ENCODE results near the gene CARS2.

DNA sequence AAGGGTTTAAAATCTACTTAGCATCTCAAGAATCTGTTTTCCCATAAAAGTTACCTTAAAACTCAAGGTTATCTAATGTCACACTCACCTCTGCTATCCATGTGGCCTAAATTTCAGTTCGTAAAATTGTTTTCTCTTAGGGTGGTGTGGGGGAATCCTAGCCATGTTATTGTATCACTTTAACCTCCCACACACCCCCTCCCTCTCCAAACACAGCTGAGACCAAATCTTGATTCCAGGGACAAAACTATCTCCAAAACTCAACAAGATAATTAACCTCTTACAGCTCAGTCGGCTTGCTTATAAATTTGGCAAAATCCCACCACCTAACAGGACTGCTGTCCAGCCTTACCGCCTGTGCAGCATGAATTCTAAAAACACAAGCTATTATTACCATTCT lies 3.8 kb downstream of the CARS2 start:
- TF ChIP-seq, protein P1, sequence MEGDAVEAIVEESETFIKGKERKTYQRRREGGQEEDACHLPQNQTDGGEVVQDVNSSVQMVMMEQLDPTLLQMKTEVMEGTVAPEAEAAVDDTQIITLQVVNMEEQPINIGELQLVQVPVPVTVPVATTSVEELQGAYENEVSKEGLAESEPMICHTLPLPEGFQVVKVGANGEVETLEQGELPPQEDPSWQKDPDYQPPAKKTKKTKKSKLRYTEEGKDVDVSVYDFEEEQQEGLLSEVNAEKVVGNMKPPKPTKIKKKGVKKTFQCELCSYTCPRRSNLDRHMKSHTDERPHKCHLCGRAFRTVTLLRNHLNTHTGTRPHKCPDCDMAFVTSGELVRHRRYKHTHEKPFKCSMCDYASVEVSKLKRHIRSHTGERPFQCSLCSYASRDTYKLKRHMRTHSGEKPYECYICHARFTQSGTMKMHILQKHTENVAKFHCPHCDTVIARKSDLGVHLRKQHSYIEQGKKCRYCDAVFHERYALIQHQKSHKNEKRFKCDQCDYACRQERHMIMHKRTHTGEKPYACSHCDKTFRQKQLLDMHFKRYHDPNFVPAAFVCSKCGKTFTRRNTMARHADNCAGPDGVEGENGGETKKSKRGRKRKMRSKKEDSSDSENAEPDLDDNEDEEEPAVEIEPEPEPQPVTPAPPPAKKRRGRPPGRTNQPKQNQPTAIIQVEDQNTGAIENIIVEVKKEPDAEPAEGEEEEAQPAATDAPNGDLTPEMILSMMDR (IDR thresholded peaks at IDR 0.05), result no peak
- TF ChIP-seq POLR2AphosphoS5 (IDR thresholded peaks at IDR 0.05; ENCODE audit: low read depth, low read length) (no peak), SIN3A (IDR thresholded peaks at IDR 0.05; ENCODE audit: borderline replicate concordance, insufficient read depth, low read depth, low read length) (no peak), TCF7L2 (IDR thresholded peaks at IDR 0.05; ENCODE audit: low read depth, low read length) (no peak)
- TF ChIP-seq, protein P2, sequence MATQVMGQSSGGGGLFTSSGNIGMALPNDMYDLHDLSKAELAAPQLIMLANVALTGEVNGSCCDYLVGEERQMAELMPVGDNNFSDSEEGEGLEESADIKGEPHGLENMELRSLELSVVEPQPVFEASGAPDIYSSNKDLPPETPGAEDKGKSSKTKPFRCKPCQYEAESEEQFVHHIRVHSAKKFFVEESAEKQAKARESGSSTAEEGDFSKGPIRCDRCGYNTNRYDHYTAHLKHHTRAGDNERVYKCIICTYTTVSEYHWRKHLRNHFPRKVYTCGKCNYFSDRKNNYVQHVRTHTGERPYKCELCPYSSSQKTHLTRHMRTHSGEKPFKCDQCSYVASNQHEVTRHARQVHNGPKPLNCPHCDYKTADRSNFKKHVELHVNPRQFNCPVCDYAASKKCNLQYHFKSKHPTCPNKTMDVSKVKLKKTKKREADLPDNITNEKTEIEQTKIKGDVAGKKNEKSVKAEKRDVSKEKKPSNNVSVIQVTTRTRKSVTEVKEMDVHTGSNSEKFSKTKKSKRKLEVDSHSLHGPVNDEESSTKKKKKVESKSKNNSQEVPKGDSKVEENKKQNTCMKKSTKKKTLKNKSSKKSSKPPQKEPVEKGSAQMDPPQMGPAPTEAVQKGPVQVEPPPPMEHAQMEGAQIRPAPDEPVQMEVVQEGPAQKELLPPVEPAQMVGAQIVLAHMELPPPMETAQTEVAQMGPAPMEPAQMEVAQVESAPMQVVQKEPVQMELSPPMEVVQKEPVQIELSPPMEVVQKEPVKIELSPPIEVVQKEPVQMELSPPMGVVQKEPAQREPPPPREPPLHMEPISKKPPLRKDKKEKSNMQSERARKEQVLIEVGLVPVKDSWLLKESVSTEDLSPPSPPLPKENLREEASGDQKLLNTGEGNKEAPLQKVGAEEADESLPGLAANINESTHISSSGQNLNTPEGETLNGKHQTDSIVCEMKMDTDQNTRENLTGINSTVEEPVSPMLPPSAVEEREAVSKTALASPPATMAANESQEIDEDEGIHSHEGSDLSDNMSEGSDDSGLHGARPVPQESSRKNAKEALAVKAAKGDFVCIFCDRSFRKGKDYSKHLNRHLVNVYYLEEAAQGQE (IDR thresholded peaks at IDR 0.05; ENCODE audit: insufficient read depth in 1 of 2, low read depth in 2 of 2, low read length in 1 of 2), result no peak
